NCI-H526 (cell line): ENCODE measurements around the gene MSL3.
A peak's percentile ranks its signal among the peaks of the same experiment; 100 is the strongest.

Source experiments
- DNase-seq, 2 experiments: peaks; one replicate each; lab custom pipeline; 2025; lab: John Stamatoyannopoulos, UW

The MSL3 gene

DNA sequence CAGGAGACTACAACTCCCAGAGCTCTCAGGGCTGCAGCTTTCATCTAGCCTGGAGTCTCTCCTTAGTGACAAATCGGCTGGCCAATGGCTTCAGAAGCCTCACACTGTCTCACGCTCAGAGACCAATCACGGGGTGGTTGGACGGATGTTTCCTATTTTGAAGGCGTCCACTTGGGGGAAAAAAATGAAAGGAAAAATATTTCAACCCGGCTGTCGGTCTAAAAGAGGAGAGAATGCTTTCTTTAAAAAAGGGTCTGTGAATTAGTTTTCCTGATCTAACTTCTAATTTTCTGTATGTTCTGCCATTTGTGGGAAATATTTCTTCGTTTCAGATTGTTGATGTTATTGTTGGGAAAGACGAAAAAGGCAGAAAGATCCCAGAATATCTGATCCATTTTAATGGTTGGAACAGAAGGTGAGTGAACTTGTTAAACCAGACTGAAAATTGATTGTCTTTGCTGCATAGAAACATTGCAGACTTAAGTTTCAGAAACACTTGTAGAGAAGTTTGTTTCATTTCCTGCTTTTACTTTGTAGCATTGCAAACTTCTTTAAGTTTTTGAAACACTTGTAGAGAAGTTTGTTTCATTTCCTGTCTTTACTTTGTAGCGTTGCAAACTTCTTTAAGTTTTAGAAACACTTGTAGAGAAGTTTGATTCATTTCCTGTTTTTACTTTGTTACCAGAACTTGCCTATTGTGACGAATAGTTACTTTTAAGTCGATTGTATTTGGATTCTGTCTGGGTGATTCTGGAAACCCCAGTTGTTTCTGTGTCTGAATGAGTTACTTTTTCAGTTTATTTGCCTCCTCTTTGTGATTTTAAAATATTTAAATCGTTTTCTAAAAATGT lies 1.6 kb downstream of the MSL3 start:
- DNase-seq, result peak; percentile 93 to 94

DNA sequence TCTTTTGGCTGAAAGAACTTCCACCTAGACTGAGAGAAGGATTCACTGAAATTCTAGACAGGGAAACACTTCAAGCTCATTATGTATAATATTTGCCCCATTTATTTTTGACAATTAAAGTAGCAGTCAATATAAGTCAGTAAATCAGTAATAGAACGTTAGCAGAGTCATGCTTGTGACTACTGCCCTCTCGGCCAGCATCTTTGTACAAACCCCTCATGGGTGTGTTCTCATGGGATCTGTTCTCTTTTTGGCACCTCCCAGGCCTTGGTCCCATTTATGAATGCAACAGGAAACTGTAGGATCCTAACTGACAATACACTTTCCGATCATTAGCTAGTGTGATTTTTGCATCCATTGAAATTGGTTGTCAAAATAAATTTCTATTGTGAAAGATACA lies 2.9 kb downstream of the MSL3 start:
- no peak for DNase-seq

DNA sequence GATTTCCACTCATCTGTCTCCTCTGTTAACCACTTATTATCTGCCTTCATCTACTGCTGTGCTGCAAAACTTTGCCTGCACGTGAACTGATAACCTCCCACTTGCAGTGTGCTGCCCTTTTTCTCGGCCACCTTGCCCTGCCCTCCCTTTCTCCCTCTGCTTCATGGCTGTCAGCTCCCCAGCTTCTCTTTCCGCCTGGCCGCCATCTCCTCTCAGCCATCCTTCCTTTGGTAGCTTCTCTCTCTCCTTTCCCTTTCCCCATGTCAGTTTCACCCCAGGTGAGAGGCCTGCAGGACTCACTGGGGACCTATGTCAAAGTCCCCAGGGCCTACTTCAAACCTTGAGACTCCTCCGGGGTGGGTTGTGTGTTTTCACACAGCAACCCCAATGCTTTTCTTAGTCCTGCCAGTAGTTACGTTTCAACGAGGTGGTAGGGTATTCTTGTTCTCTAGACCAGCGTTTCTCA lies 6.6 kb downstream of the MSL3 start:
- no peak for DNase-seq

DNA sequence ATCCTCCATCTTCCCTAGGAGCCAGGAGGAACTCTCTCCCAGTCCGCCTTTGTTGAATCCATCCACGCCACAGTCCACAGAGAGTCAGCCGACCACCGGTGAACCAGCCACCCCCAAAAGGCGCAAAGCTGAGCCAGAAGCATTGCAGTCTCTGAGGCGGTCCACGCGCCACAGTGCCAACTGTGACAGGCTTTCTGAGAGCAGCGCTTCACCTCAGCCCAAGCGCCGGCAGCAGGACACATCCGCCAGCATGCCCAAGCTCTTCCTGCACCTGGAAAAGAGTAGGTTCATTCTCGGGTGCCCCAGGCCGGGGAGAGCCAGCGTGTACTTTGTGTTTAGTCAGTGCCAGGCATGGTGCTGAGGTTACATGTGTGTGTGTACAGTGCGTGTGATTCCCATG lies 7.4 kb downstream of the MSL3 start:
- DNase-seq, result no peak

DNA sequence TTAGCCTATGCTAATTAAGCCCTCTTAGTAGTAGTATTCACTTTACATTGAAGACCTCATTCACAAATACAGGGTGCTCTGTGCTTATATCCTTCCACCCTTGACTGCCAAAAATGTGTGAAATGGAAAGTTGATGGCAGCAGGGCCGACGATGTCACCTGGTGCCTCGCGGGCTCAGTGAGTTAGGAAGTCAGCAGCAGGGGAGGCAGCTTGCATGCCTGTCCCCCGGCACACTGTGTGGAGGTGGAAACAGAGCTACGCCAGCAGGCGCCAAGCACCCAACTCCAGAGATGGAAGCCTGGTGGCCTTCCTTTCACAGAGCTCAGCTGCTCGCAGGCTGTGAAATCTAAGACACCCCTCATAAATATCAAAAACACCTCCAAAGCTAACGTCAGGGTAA lies 8.4 kb downstream of the MSL3 start:
- DNase-seq, result no peak

DNA sequence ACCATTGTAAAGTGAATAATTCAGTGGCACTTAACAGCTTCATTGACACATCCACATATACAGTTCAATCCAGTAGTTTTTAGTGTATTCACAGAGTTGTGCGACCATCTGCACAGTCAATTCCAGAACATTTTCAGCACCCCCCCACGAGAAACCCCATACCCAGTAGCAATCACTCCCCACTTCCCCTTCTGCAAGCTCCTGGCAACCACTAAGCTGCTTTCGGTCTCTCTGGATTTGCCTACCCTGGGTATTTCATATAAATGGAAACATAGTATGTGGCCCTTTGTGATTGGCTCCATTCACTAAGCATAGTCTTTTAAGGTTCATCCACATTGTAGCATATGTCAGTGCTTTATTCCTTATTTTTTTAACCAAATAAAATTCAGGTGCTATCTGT lies 10.0 kb downstream of the MSL3 start:
- no peak for DNase-seq

DNA sequence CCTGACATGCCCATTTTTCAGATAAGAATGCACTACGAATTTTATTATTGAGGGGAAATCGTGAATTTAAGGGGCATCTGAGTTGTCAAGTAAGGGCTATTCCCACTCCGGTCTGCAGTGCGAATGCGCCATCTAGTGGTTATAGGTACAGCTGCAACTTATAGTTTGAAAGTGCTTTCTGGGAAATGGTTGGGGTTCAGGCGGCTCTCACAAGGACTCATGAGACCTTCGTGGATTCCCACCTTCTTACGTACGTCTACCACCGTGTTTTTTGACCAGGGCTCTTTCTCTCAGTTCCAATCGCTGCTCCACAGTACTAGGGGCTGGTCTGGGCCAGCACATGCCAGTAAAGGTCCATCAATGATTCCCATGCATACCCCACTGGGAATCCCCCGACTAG lies 12.3 kb downstream of the MSL3 start:
- peak; percentile 19 to 53 for DNase-seq

DNA sequence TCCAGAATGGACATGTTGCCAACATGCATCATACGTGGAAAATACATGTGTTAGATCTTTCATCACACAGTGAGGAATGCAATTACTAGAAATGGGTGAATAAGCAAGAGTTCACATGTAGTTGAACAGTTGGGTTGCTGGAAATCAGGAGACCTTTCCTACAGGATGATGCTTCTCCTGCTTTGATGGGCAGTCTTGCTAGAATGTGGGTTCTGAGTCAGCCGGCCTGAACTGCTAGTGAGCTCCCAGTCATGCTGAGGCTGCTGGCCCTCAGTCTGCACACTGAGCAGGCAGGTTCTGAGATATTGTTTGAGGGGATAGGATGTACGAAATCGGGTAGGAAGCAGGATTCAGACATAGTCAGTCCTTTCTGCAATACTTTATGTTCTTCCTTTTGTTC lies 20.2 kb downstream of the MSL3 start:
- no peak for DNase-seq

DNA sequence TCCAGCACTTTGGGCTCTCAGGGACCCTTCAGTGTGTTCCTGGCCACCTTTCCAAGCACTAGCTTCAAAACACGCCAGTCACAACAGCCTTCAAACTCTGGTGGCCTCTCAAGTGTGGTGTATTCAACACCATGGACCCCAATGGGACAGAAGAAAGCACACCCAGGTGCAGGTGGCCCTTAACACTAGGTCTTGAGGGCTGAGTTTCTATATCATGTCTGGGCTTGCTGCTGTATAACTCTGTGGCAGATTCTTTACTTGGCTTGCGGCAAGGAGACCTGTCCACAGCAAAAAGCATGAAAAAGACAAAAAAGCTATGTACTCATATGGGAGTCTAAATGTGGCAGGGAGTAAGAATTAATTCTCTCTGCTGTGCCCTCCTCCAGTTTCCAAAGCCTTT lies 23.1 kb downstream of the MSL3 start:
- no peak for DNase-seq

DNA sequence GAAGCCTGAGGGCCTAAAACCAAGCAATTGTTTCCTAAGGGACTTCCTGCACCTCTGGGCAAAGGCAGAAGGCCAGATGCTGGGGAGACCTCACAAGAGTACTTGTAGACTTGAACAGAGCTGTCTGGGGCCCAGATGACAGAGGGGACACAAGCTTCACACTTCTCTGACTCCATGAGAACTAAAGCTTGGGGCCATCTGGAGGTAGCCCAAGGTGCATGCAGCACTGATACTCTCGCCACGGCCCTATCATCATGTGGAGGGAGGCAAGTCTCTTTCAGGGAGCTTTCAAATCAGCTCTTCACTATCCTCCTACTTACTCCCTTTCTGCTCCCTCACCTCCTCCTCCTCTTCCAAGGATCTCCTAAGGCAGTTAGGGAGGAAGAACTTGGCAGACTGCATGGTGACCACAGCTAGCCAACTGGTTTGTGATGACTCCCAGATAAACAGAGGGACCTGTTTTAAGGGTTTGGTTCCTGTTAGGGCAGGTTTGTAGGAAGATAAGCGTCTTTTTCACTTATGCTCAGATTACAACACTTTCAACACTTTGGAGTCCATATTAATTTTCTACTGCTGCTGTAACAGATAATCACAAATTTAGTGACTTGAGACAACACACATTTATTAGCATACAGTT lies 23.8 kb downstream of the MSL3 start:
- no peak for DNase-seq

DNA sequence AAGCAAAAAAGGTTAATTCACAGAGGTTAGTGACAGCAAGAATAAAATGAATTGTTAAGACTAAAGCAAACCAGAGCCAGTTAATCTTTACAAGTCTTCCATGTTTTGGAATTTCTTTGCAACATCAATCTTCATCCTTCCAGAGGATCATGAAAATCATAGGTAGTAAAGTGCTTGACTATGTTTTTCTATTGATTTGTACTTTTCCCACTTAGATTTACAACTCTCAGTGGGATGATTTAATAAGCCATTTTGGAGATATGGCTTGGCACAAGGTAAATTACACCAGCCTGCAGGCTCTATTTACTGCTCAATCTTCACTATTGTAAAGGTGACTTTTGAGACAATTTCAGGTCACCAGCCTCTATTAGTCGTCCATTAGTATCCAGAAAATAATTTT lies 26.5 kb downstream of the MSL3 start:
- no peak for DNase-seq

DNA sequence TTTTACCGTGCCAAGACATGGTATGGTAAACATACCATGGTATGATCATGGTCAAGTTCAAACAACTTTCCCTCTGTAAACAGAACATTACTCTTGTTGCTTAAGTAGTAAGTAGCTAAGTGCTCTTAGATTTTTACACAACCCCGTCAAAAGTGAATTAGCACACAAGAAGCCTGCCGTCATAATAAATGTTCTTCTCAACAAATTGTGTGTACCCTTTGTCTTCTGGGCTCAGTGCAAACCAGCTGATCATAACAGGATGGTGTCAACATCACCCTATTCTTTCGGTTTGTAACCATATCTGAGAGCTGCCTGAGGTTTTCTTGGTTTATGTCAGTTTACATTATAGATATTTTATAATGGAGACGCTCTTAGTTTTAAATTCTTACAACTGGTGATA lies 28.8 kb downstream of the MSL3 start:
- DNase-seq, result no peak

DNA sequence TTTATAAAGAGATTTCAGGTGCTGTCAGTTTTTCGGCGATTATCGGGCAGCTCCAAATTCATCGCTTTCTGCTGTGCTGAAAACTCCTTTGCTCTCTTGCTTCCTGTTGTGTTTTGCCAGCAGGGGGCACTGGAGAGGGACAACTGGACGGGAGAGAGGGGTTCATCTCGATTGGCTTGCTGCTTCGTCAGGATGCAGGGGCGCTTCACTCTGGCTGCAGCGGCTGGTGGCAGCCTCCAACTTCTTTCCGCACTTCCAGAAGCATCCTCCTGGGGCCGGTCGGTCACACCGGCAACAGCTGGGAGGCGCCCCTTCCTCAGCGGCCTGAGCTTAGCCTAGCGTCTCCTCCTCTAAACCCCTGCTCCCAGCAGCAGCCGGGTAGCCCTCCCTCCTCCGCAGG lies 29.5 kb downstream of the MSL3 start:
- DNase-seq, result peak; percentile 49 to 80

DNA sequence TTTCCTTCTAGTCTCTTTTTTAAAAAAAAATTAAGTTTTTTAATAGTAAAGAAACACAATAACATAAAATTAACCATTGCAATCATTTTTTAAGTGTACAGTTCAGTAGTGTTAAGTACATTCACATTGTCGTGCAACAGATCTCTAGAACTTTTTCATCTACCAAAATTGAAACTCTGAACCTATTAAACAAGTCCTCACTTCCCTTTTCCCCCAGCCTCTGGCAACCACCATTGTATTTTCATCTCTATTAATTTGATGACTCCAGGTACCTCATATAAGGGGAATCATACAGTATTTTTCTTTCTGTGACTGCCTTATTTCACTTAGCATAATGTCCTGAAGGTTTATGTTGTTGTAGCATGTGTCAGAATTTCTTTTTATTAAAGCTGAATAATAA lies 31.8 kb downstream of the MSL3 start:
- DNase-seq, result no peak

DNA sequence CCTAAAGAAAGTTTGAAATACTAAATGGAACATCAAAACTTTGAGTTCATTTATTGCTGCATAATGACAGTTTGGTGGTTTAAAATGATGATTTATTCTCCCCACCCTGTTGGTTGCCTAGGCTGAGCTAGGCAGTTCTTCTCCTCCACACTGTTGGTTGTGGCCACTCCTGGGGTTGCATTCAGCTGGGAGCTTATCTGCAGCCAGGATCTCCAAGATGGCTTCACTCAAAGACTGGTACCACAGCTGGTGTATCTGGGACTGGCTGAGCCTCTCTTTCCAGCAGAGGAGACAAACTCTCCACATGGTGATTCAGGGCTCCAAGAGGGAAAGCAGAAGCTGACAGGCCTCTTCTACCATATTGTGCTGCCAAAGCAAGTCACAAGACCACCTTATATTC lies 33.1 kb downstream of the MSL3 start:
- DNase-seq, result no peak

DNA sequence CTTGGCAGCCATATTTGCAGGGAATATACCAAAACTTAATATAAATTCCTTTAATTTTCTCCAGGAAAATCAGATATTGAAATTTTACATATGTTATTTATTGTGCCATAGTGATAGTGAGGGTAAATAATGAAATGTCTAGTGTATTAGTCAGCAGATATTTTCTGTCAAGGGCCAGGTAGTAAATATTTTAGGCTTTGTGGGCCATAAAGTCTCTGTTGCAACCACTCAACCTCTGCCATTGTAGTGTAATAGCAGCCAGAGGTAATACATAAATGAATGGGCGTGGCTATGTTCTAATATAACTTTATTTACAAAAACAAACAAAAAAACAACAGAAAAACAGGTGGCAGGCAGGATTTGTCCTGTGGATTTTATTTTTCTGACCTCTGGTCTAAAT lies 33.5 kb downstream of the MSL3 start:
- DNase-seq, result no peak

DNA sequence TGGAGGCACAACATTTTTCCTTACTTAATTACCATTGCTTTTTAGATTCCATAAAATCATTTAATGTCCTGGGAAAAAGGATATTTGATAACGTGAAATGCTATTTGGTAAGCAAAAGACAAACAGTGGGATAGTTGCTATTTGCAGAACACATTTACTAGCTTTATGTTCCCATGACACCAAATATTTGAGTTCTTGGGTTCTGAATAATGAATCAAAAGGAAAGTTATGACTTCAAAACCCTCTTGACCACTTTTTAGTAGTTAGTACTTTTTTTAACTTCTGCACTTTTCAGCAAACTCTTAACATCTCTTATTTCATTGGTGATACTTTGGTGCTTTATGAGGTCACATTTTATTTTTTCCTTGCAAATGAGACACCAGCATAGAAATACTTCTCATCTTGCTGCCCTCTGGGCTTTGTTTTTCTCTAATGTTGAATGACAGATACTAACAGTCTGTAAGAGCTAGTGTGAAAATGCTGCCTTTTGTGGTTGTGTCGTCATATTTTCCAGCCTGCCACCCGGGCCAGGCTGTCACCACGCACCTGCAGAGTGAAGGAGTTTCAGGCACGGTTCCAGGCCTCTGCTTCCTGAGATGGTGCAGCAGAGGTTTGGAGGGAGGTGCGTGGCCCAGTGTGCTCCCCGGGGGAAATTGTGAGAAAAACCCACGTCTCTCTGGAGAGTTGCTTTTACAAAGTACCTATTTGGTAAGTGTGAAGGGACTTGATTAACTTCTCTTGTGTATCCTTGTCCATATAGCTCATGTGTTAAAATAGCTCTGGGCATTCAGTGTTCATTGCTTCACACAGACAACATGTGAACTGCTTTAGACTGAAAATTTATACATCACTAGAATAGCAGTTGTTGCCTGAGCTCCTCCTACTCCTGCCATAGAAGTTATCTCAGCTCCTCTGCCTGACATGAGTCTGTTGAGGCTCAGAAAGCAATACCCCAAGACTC lies 34.7 kb downstream of the MSL3 start:
- no peak for DNase-seq

DNA sequence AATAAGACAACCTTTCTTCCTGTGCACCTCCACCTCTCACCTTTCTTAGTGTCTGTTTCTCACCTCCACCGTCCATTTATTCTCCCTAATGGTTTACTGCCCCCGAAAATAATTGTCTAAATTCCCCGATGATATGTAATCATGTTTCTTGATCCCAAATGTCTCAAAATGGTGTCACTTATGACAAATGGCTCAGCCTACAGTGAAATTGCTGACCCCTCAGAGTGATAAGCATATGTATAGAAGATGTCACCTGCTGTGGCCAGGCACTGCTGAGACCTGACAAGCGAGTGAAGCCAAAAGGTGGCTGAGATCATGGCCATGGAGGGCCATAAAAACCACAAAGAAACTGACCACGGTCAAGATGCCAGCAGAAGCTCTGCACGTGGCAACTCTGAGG lies 35.7 kb downstream of the MSL3 start:
- DNase-seq, result no peak

DNA sequence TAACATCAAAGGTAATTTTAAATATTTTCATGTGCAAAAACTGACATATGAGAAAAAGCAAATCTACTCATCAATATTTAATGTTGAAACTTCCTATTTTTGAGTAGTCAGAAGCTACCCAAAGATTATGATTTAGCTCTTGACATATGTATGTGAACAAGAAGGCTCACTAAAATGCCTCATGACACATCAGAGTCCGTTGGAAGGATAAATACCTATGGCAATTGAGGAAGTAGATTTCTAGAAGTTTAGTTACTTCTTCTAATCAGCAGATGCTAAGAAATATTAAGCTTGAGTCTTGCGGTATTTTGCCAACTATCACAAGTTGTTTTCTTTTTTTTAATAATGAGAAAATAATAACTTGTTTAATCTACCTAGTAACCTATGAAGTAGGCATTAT lies 55.3 kb downstream of the MSL3 start:
- no peak for DNase-seq
